WTC11 (cell line): Measurements from ENCODE around the gene POC5. TPM values are rescaled to one million over a fixed set of nuclear protein-coding genes. Genes with fewer than 3 reads are reported as not detected.

Experiments used
- FOXJ3 ChIP-seq: sonication (generic); formaldehyde crosslinking; IDR thresholded peaks from 2 replicates; pipeline ENCODE4 v1.9.0; 2021; ENCODE audit warnings: missing genetic modification reagents, mild to moderate bottlenecking, borderline replicate concordance
- total RNA-seq: library from RNA; stranded (reverse); gene quantifications from 3 replicates; pipeline ENCODE4 v1.2.3, GENCODE V29; 2021
- TF ChIP-seq, protein P1 (sequence below): sonication (generic); formaldehyde crosslinking; IDR thresholded peaks from 2 replicates; pipeline ENCODE4 v1.8.1; 2022; ENCODE audit warnings: low read depth, missing genetic modification reagents, borderline replicate concordance

Gene POC5
- total RNA-seq, 1 experiment from 2014 or later = 13.4 TPM

DNA sequence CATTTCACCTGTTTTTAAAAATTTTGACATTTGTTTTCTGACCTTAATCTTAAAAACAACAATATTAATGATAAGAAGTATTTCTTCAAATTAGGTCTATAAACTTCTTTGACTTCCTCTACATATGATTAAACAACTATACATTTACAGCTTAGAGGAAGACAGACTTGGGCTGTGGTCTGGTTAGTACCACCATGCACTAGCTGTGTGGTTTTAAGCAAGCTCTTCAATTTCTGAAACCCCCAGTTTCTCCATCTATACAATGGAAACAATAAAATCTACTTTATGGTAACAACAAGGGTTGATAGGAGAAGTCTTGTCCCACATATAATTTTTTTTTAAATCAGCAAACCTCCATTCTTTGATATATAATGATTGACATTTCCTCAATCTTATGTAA is 90.3 kb downstream of the POC5 start (continued):
- TF ChIP-seq, protein P1, sequence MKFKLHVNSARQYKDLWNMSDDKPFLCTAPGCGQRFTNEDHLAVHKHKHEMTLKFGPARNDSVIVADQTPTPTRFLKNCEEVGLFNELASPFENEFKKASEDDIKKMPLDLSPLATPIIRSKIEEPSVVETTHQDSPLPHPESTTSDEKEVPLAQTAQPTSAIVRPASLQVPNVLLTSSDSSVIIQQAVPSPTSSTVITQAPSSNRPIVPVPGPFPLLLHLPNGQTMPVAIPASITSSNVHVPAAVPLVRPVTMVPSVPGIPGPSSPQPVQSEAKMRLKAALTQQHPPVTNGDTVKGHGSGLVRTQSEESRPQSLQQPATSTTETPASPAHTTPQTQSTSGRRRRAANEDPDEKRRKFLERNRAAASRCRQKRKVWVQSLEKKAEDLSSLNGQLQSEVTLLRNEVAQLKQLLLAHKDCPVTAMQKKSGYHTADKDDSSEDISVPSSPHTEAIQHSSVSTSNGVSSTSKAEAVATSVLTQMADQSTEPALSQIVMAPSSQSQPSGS = no peak
- TF ChIP-seq FOXJ3 (CRISPR knock-in tag) = no peak

Other genes with a start within 250 kb of the POC5 start
- 48.5 to 50.8 TPM (median 49.0 TPM) in 3 replicates for gene CERT1, start 205.8 kb downstream of the POC5 start, total RNA-seq
- gene POLK, start 205.5 kb downstream of the POC5 start, total RNA-seq = 7.1 to 9.9 TPM (median 8.2 TPM) in 3 replicates
- 0.07 to 0.28 TPM (median 0.14 TPM) in 3 replicates for gene ANKDD1B, start 106.0 kb downstream of the POC5 start, total RNA-seq